NOMO-1 (cell line): ENCODE measurements around the gene BCL11B.
A peak's percentile ranks its signal among the peaks of the same experiment; 100 is the strongest.
"Not testable (repeated sequence)": the region's sequence is repeated elsewhere in the genome, so short reads cannot be mapped to it uniquely, and the experiment has no call there.

ENCODE experiments used
- DNase-seq, 2 experiments: peaks; one replicate each; lab custom pipeline; 2025; ENCODE audit not compliant: unreplicated experiment in 2 of 2; lab: John Stamatoyannopoulos, UW

BCL11B gene

DNA sequence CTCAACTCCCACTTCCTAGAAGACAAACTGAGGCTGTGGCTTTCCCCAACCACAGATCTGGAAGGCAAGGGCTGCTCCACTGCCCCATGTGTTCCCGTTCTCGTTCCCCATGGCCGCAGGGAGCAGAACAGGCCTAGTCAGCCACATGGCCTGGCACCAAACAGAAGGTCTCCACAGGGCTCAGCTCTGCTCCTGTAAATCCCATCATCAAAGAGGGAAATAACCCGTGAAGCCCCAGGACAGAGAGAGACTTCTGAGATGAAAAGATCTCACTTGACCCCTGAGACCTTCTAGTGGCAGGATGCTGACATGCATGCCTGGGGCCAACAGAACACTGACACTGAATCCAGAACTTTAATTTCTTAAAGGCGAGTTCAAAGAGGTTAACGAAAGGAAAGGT, 68.9 kb downstream of the BCL11B start:
- DNase-seq, result no peak

DNA sequence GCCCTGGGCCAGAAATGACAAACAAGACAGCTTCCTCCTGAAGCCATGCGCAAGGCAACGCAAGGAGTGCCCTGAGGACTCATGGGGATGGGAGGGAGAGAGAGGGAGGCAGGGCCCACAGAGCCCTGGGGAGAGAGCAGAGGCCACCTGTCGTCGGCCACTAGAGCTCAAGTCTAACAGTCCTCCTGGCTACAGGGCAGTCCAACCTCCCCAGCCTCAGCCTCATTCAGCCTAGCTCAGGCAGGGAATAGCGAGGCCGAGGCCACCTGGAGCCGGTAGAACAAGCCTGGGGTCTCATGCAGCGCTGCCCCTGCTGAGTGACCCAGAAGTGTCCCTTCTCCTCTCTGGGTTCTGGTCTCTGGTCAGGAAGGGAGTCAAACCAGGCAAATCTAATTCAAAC, 69.5 kb downstream of the BCL11B start:
- no peak for DNase-seq

DNA sequence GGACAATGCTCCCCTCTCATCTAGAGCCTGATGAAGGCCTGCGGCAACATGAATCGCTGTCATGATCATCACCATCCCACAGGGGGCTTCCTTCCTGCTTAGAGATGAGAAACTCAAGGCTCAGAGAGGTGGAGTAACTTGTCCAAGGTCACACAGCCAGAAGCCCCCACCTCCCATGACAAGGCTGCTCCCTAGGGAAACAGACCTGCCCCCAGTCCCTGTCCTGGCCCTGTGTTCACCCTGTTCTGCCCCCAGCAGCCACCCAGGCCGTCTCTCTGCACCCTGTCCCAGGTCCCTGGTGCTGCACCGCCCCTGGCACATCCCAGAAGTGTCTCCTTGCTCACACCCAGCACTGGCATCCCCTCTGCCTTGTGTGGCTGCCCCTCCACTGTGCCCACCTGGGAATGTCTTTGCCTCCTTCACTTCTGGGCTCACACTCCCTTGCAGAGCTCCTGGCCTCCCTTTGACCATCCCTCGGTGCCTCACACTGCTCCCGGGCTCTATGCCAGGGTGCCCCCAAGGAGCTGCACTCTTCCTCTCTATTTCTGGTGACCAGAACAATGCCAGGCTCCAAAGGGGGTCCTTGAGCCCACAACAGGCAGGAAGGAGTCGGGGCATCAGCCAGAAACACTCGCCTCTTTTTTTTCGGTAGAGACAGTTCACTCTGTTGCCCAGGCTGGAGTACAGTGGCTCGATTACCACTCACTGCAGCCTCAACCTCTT, 70.5 kb downstream of the BCL11B start:
- DNase-seq, result no peak

DNA sequence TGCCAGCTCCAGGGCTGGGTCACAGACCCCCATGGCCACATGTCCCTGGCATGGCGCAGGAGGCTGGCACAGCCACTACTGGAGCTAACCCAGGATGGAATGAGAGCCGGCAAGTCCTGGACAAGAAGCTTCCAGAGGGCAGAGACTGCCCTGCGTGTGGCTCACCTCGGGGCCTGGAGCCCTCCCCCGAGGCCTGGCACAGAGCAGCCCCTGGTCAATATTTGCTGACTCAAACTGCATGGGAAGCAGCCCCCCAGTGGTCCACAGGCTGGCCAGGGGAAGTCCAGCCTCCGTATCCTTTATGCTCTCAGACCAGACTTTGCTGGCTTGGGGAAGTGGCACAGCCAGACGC, 71.4 kb downstream of the BCL11B start:
- DNase-seq, result no peak

DNA sequence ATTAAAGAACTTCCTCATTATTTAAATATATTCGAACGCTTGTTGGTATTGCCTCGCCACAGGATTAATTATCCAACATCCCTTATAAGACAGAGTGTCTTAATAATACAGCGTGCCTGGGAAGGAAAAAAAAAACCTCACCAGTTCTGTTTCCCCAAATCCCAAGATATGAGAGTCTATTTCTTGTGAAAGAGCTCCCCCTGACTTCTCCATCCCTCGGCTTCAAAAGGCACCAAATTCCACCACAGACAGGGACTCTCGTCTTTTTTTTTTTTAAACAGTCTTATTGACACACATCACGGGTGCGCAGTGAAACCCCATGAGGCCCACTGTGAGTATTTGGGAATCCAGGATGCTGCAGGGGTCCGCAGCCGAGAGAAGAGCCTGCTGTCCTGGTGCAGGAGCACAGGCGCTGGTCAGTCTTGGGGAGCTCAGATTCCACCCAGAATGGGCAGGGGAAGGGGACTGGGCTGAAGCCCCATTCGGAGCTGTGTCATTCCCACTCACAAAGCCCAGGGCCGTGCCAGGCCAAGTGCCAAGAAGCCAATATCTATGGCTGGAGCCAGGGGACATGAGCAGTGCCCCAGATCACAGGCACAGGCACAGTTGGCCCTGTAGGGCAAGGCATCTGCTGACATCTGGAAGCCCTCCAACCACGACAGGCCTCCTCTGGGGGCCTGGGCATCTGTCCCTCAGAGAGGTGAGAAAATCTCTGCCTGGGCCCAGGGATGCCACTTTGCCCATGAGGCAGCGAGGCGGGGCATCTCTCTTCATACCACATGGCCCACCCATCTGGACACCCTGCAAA, 71.9 kb downstream of the BCL11B start:
- no peak for DNase-seq

DNA sequence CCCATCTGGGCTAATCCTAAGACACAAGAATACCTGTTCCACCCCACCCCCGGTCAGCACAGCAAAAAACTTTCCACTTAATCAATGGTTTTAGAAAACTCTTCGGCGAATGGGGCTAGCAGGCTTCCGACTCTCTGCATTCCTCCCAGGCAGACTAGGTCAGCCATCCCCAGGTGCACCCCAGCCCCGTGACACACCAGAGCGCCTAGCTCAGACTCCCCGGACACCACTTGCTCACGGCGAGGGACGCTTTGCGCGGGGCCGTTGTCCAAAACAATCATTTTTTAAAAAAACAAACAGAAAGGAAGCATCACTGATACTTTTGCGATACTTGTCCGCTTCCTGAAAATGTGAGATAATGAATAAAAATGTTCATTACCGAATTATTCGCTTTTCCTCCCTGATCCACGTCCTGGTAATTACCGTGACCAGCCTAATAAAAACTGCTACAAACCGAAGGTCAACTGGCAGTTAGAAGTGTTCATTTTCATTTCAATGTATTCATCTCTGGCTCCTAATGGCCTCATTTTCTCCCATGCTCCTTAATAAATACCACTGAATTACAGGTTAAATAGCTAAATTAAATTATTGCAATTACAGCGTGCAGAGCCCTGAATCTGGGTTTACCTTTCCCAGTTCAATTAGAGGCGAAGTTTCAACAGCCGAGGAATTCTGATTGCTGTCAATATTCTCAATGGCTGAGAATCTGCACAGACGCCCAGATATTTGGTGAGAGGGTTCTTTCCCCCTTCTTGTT, 73.1 kb downstream of the BCL11B start:
- no peak for DNase-seq

DNA sequence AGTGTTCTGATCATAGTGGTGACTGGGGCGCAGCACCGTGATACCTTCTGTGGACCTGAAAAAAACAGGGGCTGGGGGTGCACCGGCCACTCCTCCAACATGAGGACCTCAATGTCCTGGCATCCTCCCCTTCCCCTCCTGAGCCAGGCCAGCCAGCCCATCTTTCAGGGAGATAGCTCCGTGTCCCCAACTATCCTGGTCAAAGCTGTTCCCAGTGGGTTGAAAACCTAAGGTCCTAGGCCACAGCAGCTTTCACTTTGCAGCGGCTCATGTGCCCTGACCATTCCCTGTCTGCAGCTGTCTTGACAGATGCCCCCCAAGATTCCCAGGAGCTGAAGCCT, 75.7 kb downstream of the BCL11B start:
- no peak for DNase-seq

DNA sequence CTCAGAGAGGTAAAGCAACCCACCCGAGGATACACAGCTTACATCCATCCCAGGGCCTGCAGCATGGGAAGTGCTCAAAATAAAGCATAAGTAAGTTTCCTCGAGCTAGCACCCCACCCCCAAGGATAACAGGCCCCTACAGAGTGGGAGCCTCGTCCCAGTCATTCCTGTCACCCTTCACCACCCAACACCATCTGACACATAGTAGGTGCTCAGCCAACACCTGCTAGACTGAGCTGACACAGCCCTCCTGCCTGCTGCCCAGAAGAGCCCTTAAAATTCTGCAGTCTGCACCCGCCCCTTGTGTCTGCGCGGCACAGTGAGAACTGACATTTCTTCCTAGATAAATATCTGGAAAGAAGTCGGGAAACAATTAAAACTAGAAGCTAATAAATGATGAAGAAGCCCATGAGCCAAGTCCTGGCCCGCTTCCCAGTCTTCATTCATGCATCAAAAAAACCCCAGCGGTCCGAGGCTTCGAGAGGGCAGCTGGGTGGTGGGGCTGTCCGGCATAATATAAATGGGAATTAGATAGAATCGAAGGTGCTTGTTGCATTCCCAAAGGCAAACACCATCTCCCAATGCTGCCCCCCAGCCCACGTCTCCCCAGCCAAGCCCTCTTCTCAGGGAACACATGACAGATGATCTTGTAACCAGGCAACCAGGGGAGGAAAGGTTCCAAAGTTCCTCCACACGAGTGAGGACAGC, 76.2 kb downstream of the BCL11B start:
- DNase-seq, result no peak

DNA sequence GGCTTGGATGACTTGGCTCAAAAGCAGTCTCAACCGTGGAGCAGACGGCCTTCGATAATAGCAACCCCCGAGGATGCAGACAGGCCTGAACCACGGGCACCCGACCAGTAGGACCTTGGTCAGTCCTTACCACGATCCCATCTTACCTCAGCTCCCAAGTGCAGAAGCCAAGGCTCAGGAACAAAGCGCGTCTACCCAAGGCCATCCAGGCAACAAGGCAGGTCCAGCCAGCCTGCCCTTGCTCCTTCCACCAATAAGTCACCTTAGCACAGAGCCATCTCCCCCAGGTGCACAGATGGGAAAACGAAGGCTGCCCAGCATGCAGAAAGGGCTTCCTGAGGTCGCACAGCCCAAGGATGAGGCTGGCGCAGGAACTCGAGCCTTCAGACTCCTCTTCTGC, 77.3 kb downstream of the BCL11B start:
- no peak for DNase-seq

DNA sequence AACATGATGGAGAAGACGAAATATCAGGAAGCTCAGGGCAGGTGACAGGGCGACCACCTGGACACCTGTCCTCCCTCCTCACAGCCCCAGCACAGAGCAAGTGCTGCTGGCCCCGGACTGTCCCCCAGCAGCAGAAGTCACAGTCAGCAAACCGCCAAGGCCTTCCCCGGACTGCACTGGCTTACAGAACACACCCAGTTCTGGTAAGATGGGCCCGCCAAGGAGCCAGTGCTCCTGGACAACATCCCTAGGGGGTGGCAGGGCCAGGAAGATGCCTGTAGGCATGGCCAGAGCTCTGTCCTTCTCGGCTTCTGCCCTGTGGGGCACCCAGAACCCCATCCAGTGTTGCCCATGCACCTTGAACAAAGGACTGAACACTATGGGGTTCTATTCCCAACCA, 77.9 kb downstream of the BCL11B start:
- no peak for DNase-seq

DNA sequence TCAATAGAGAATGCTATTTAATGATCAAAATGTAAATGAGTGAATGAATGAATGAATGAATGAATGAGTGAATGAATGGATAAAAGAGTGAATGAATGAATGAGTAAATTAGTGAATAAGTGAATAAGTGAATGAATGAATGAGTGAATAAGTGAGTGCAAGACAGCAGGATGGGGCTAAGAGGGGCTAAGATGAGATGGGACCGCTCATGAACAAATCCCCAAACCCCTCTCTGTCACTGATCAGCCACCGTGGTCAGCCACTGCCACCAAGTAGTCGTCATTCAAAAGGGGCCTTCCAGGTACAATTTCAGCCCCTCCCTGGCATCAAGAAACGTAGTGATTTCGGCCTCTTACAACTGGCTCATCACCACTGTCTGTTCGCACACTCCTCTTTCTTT, 79.2 kb downstream of the BCL11B start:
- DNase-seq, result no peak

DNA sequence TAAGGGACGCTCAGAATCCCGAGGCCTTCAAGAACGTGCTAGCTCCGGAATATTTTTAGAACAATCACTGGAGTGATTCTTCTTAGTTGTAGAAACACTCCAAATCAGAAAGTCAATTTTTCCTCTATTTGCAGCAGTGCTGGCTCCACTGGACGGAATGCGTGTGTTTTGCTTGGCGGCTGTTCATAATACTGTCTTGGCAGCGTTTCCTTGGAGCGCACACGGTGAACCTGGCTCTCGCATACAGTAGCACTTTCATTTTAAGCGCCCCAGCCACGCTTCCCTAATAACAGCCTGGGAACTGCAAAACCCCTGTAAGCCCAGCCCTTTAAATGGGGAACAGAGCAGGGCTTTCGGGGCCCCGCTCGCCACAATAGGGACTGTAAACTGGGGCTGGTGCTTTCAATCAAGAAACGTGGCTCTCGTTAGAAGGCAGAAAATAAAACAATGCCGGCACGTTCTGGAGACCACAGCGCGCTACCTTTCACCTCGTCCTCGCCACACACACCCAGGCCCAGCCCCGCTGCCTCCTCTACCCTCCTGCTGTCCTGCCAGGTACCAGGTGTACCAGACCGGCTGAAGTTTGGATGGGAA, 79.9 kb downstream of the BCL11B start:
- DNase-seq, result peak in 1 of 2 experiments; percentile 9

DNA sequence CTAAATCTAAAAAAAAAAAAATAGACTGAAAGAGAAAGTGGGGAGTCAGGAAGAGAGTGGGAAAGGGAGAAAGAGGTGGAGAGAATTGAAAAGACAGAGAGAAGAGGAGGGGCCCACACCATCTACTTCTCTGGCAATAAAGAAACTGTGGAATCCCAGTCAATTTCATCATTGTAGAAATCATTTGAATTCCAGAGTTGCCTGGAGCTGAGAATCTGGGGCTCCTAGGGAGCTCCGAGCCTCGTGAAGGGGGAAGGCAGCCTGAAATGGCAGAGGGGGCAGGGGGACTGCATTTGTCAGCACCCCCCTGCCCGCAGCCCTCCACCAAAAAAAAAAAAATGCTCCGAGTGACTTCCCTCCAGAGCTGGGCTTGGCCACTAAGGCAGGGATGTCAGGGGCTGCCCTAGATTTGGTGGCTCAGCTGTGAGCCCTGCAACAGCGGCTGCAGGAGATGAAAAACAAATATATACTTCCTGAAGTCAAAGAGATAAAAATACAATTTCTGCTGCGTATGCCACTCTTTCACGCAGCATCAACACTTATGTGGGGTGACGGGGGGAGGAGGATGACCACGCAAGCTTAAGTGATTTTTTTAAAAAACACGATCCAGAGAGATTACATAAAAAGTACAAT, 80.5 kb downstream of the BCL11B start:
- DNase-seq, result no peak

DNA sequence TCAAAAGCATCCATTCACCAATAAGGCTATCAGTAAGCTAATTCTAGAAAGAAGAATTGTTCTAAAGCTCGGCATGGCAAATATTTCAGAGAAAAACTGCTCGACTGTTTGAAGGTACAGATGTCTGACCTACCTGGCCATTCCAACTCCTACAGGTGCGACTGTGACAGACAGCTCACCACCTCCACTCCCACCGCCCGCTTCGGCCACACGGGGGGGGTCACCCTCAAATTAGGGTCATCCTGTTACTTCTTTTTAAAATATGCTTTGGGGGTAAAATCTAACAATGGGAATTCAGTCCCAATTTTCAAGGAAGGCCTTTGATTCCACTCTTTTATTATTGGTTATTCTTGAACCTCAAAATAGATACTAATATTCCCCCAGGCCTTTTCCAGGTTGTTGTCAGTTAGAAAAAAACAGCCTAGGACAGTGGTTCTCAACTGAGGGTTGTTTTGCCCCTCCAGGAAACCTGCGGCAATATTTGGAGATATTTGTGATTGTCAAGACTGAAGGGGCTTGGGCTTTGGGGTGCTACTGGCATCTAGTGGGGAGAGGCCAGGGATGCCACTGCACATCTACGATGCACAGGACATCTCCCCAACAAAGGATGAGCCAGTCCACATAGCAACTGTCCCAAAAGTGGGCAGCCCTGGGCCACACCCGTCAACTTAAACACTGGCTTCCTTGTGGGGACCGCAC, 81.2 kb downstream of the BCL11B start:
- DNase-seq, result no peak

DNA sequence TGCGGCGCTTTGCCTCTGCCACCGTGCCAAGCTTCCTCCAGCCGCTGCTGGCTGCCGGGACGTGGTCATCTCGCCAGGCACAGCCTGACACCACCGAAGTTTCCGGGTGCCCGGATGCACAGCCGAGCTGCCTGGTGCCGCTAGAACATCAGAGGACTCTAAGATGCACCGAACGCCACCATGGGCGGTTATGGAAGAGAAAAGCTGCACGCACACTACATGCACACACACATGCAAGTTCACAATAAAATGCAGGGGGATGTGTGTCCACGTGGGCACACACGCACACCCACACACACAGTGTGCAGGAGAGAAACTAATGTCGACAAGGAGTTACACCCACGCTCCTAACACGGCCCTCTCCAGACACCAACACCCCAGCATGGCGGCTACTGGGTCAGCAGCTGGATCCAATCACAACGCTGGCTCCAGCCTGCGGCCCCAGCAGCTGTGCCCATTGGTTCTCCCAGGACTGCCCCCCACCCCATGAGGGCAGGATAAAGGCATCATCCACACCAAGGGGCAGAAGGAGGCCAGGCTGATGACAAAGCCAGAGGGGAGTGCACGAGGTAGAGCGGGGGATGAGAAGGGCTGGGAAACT, 82.7 kb downstream of the BCL11B start:
- no peak for DNase-seq

DNA sequence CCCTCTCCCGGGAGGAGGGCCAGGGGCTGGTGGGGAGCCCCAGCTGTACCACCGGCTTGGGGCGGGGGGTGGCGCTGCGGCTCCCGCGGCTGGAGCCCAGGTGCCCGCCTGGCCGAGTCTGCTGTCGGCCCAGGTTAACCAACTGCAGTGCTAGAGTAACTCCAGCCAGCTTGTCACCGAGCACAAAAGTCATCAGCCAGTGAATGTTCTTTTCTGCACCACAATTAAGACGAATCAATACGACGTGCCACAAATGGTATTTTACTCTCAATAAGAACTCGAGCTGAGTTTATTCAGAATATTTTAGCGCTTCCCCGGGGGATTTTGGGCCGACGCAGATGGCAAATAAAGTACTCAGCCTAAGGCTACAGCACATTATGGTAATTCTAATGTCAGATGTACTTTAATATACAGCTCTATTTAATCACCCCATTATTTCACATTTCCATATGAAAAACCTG, 83.2 kb downstream of the BCL11B start:
- no peak for DNase-seq

DNA sequence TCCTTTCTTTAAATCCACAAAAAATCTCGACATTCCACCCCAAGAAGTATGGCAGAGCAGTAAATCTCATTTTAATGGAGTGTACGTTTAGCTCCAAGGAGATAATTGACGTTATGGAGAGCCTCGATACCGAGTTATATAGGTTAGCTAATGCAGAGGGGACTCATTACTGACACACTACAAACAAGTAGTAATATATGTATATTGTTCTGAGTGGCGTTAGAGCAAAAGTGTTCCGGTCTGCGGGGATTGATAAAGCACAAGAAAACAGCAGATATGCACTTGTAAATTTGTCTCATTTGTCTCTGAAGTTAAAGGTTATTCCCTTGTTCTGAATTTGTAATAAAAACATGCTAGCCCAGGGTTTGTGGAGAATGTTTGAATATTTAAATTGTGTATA, 84.1 kb downstream of the BCL11B start:
- DNase-seq, result no peak

DNA sequence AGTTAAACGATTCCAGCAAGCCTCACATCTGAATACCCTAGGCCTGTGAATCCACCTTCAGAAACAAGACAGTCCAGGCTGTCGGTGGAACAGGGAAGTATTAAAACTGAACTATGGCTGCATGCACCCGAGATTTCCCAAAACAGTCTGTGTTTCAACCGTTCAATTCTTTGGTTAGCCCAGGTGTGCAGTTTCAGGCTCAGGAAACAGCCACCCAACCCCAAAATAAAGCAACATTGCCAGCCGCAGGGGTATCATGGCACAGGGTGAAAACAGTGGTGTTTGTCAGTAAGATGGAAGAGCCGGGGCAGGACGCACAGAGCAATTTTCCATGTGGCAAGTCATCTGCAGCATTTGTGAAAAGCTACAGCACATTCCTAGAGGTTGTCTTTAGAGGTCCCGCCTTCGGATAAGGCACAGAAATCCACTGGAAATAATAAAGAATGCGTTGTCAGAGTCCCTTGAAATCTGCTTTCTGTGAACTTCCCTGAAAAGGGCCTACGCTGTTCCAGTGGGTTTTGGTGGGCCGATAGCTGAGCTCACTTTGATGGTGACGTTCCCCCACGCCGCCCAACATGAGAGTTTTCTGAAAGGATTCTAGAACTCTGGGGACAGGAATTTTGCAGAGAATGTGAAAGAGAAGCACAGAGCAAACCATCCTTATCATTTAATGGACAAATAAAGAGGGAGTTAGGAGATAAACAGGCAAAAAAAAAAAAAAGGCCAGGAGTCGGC, 84.9 kb downstream of the BCL11B start:
- no peak for DNase-seq

DNA sequence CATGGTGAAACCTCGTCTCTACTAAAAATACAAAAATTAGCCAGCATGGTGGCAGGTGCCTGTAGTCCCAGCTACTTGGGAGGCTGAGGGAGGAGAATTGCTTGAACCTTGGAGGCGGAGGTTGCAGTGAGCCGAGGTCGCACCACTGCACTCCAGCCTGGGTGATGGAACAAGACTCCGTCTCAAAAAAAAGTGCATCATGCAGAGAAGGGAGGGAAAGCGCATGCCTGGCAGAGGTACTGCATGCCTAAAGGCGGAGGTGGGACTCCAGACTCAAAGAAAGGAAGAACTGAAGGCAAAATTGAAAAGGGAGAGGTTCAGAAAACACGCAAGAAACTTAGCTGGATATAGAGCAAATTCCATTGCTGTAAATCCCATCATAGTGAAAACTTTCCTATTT, 85.7 kb downstream of the BCL11B start:
- not testable (repeated sequence) for DNase-seq
